Heart right ventricle (tissue), 16 donors: ENCODE results near the gene MRPS16. TPM values are rescaled to one million over a fixed set of nuclear protein-coding genes. Genes with fewer than 3 reads are reported as not detected.

Source experiments
- ATAC-seq, 8 donors: fragments of 200-7000 bp; cut with Tn5 transposase; one replicate each; pipeline ENCODE4 v1.9.1; 2020; ENCODE audit warnings: mild to moderate bottlenecking in 8 of 8, moderate library complexity in 8 of 8, moderate number of reproducible peaks in 1 of 8
- DNase-seq, 2 donors: peaks; one replicate each; pipeline ENCODE4 v3.0.0-alpha.2; 2020
- H3K27ac ChIP-seq, 10 donors: fragments of 200-600 bp; sonication (generic) in 2 of 10; one replicate each; pipeline versions ENCODE4 v1.5.0 to v1.8.0; 2020 to 2022; ENCODE audit warnings: mild to moderate bottlenecking in 3 of 10
- H3K27me3 ChIP-seq, 7 donors: fragments of 200-600 bp; one replicate each; pipeline ENCODE4 v1.8.0; 2021 to 2022; ENCODE audit warnings: mild to moderate bottlenecking in 2 of 7
- H3K36me3 ChIP-seq, 9 donors: fragments of 200-600 bp; sonication (generic) in 1 of 9; one replicate each; pipeline versions ENCODE4 v1.5.0 to v1.8.0; 2020 to 2022; ENCODE audit warnings: mild to moderate bottlenecking in 2 of 9
- H3K4me1 ChIP-seq, 9 donors: fragments of 200-600 bp; sonication (generic) in 1 of 9; one replicate each; pipeline versions ENCODE4 v1.5.0 to v1.8.0; 2020 to 2022; ENCODE audit warnings: mild to moderate bottlenecking in 4 of 9
- H3K4me3 ChIP-seq, 10 donors: fragments of 200-600 bp; sonication (generic) in 2 of 10; one replicate each; pipeline versions ENCODE4 v1.5.0 to v1.8.0; 2020 to 2022; ENCODE audit warnings: mild to moderate bottlenecking in 7 of 10, moderate library complexity in 2 of 10
- H3K9me3 ChIP-seq, 11 donors: fragments of 200-600 bp in 10 of 11; sonication (generic) in 2 of 11; one replicate each; pipeline versions ENCODE4 v1.5.0 to v1.8.0; 2013 to 2022; ENCODE audit warnings: mild to moderate bottlenecking in 2 of 11, control low read depth in 1 of 11, moderate library complexity in 1 of 11
- WGBS, 2 donors: extraction: QIAGEN DNeasy Blood & Tissue Kit; methylation state at CpG; one replicate each; pipeline ENCODE4 v1.1.7; 2013; ENCODE audit warnings: inconsistent platforms in 1 of 2; 5-methylcytosine and 5-hydroxymethylcytosine counted together
- intact Hi-C, 10 donors: fragments of 100-400 bp; cut with DNase I; formaldehyde crosslinking; loops; one replicate each; pipeline versions ENCODE4 v1.11.1 to v1.14.2; 2022
- polyA plus RNA-seq, 2 donors: library from polyadenylated mRNA; stranded (reverse); fragments of 200-250 nt; gene quantifications; one replicate each; pipeline ENCODE4 v1.2.3, GENCODE V29; 2013
- total RNA-seq, 10 donors: library from RNA; stranded (reverse); fragmentation: NEBNext Ultra II Directional in 3 of 10; extraction: Animal tissue kit (Norgen Biotek cat#: 25700) in 3 of 10; gene quantifications; one replicate each; pipeline versions ENCODE4 v1.2.1 to v1.2.4, GENCODE V29; 2021 to 2023
- TF ChIP-seq, protein P1 (sequence below), 9 donors: fragments of 200-600 bp; sonication (generic) in 2 of 9; IDR thresholded peaks; one replicate each; pipeline versions ENCODE4 v1.5.0 to v1.8.0; 2021 to 2022; ENCODE audit warnings: antibody characterized with exemption in 9 of 9, mild to moderate bottlenecking in 5 of 9, moderate library complexity in 1 of 9
- donor health status: Arrhythmogenic right ventricular cardiomyopathy.
- donor health status: ischemic (EF 13 %, LVEDD 7.1; RV severe dilation, severe dysfunction).
- donor health status: healthy with polysubstance abuse.
- donor health status: DM: no; HTN: yes; CAD: no.
- donor health status: DM: no; HTN: no; CAD: no.
- donor health status: ischemic (EF 25% LVEDD 6.9; RV normal size, moderate dysfunction).
- donor health status: ischemic (EF 25% LVEDD 5.7; RV mildly dilated, moderate dysfunction).
- donor health status: healthy.
- donor health status: DM: yes; HTN: yes; CAD: no.
- donor health status: Ischemic cardiomyopathy.
- donor health status: ischemic (EF 35%, LVEDD 5.7; RV mildly dilated, moderate dysfunction).
- donor health status: nonischemic (EF 11% LVEDD 7.7; RV severe dilation, severe dysfunction).
- donor health status: DM: yes; HTN: yes; CAD: no.
- donor health status: PGD.
- donor health status: ischemic (EF 29% LVEDD 5.4; RV normal size, mild dysfunction).
- donor health status: nonischemic (EF 23%, LVEDD 6.1; RV moderate dilation, normal function).

The MRPS16 gene
- total and polyA plus RNA-seq, 12 donors: 65.4 to 115 (median 104) TPM

DNA sequence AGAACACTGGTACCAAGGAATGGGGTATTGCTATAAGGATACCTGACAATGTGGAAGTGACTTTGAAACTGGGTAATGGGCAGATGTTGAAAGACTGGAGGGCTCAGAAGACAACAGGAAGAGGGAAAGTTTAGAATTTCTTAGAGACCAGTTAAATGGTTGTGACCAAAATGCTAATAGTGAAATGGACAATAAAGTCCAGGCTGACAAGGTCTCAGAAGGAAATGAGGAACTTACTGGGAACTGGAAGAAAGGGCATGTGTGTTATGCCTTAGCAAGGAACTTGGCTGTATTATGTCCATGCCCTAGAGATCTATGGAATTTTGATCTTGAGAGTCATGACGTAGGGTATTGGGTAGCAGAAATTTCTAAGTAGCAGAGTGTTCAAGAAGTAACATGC, 46.6 kb downstream of the MRPS16 start:
- H3K27me3 ChIP-seq: no peaks in the 10 kb centered on the region
- H3K36me3 ChIP-seq: peaks cover 0 to 49% (median 0%) of the 10 kb centered on the region in 9 donors
- peaks cover 0 to 5% (median 0%) of the 10 kb centered on the region in 9 donors for H3K4me1 ChIP-seq
- TF ChIP-seq, protein P1, sequence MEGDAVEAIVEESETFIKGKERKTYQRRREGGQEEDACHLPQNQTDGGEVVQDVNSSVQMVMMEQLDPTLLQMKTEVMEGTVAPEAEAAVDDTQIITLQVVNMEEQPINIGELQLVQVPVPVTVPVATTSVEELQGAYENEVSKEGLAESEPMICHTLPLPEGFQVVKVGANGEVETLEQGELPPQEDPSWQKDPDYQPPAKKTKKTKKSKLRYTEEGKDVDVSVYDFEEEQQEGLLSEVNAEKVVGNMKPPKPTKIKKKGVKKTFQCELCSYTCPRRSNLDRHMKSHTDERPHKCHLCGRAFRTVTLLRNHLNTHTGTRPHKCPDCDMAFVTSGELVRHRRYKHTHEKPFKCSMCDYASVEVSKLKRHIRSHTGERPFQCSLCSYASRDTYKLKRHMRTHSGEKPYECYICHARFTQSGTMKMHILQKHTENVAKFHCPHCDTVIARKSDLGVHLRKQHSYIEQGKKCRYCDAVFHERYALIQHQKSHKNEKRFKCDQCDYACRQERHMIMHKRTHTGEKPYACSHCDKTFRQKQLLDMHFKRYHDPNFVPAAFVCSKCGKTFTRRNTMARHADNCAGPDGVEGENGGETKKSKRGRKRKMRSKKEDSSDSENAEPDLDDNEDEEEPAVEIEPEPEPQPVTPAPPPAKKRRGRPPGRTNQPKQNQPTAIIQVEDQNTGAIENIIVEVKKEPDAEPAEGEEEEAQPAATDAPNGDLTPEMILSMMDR (IDR thresholded peaks at IDR 0.05): no peak
- H3K27ac ChIP-seq: no peak overlapping the region
- DNase-seq: no peak
- H3K9me3 ChIP-seq: no peaks in the 10 kb centered on the region
- intact Hi-C loops: no loop called here
- 94 to 98% methylated on average over 1 of the region's 1 CpG for WGBS, 2 donors
- ATAC-seq: no peak
- H3K4me3 ChIP-seq: no peak overlapping the region

GRCh38 chr10:73205081-73205480, 47.4 kb downstream of the MRPS16 start:
- no peaks in the 10 kb centered on the region for H3K9me3 ChIP-seq
- DNase-seq: no peak
- WGBS, 2 donors: 92 to 96% methylated on average over 3 of the region's 3 CpGs
- no peak for ATAC-seq
- no peak overlapping the region for H3K27ac ChIP-seq
- intact Hi-C loops: no loop called here
- TF ChIP-seq, protein P1 (IDR thresholded peaks at IDR 0.05): no peak
- no peak overlapping the region for H3K4me3 ChIP-seq
- H3K36me3 ChIP-seq: peaks cover 0 to 49% (median 0%) of the 10 kb centered on the region in 9 donors
- H3K27me3 ChIP-seq: no peaks in the 10 kb centered on the region
- peaks cover 0 to 5% (median 0%) of the 10 kb centered on the region in 9 donors for H3K4me1 ChIP-seq

Other genes starting within 250 kb of the MRPS16 start
- 10 to 100 TPM; 44.4 to 67.3 (median 51.5) TPM for gene P4HA1, start 155.8 kb downstream of the MRPS16 start, total RNA-seq
- gene P4HA1, start 155.8 kb downstream of the MRPS16 start, polyA plus RNA-seq: 10 to 100 TPM; 17.3 to 20.8 TPM
- 1 to 10 TPM; 1.8 to 5.2 (median 4.0) TPM for gene NUDT13, start 142.2 kb downstream of the MRPS16 start, total RNA-seq
- gene NUDT13, start 142.2 kb downstream of the MRPS16 start, polyA plus RNA-seq: 10 to 100 TPM in 1 of 2 donors, 1 to 10 TPM in 1; 1.4 to 11.0 TPM
- gene ECD, start 84.6 kb downstream of the MRPS16 start, total RNA-seq: 10 to 100 TPM; 14.0 to 22.9 (median 19.0) TPM
- 1 to 10 TPM; 5.8 to 7.0 TPM for gene ECD, start 84.6 kb downstream of the MRPS16 start, polyA plus RNA-seq
- gene FAM149B1, start 84.5 kb downstream of the MRPS16 start, total RNA-seq: 10 to 100 TPM; 12.2 to 19.7 (median 16.7) TPM
- gene FAM149B1, start 84.5 kb downstream of the MRPS16 start, polyA plus RNA-seq: 10 to 100 TPM in 1 of 2 donors, 1 to 10 TPM in 1; 8.0 to 27.0 TPM
- 10 to 100 TPM in 1 of 10 donors, 1 to 10 TPM in 9; 5.6 to 11.2 (median 7.5) TPM for gene DNAJC9, start 5.4 kb downstream of the MRPS16 start, total RNA-seq
- 1 to 10 TPM; 6.8 to 9.9 TPM for gene DNAJC9, start 5.4 kb downstream of the MRPS16 start, polyA plus RNA-seq
- 1 to 10 TPM in 9 of 10 donors, under 1 TPM in 1; 0.87 to 3.9 (median 1.9) TPM for gene CFAP70, start 106.2 kb upstream of the MRPS16 start, total RNA-seq
- gene CFAP70, start 106.2 kb upstream of the MRPS16 start, polyA plus RNA-seq: 1 to 10 TPM in 1 of 2 donors, under 1 TPM in 1; 0.25 to 5.4 TPM
- 100 to 1,000 TPM; 104 to 163 (median 149) TPM for gene ANXA7, start 161.4 kb upstream of the MRPS16 start, total RNA-seq
- gene ANXA7, start 161.4 kb upstream of the MRPS16 start, polyA plus RNA-seq: 10 to 100 TPM; 33.4 to 69.7 TPM
- gene MSS51, start 180.9 kb upstream of the MRPS16 start, total RNA-seq: 10 to 100 TPM in 3 of 10 donors, 1 to 10 TPM in 7; 1.1 to 18.1 (median 7.7) TPM
- 1 to 10 TPM in 1 of 2 donors, under 1 TPM in 1; 0.90 to 5.6 TPM for gene MSS51, start 180.9 kb upstream of the MRPS16 start, polyA plus RNA-seq
- gene PPP3CB, start 243.4 kb upstream of the MRPS16 start, total RNA-seq: 10 to 100 TPM; 52.5 to 78.6 (median 64.5) TPM
- 10 to 100 TPM; 34.4 to 36.6 TPM for gene PPP3CB, start 243.4 kb upstream of the MRPS16 start, polyA plus RNA-seq